ENCODE data around the gene PLCB1. TPM values are rescaled to one million over a fixed set of nuclear protein-coding genes. Genes with fewer than 3 reads are reported as not detected.

The PLCB1 gene
- total RNA-seq, 2 experiments from 2014 or later = 1.9 to 2.2 TPM

DNA sequence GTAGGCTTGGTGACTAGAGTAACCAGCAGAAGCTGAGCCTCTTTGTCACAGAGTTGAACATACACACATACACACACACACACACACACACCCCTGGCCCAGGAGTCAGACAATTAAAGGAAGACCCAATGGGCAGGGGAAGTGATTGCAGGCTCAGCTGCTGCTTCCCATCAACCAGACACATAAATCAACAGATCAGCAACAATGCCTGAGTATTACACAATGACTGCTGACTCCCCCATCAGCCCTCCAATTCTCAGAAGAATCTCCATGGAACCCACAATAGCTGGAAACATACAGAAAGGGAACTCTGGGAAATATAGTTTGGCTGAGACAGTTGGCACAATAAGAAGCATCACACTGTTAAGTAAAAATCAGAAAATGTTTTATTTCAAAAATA lies 666.4 kb downstream of the PLCB1 start:
- Mint-ChIP-seq H3K36me3 (ENCODE audit: low read depth) (no peaks in the 10 kb centered on the region), H3K27me3 (no peaks in the 10 kb centered on the region), H3K9me3 (peaks cover 2% of the 10 kb centered on the region), H3K4me3 (no peak overlapping the region), H3K27ac (no peak overlapping the region), H3K4me1 (peaks cover 2% of the 10 kb centered on the region)
- CTCF ChIA-PET = interaction anchor here (0.6 kb wide), 1 partner anchor 39 kb away, joined by 3 read pairs; no protein-coding TSS in a partner anchor
- no peak for DNase-seq
- POLR2A ChIA-PET = no interaction called here

DNA sequence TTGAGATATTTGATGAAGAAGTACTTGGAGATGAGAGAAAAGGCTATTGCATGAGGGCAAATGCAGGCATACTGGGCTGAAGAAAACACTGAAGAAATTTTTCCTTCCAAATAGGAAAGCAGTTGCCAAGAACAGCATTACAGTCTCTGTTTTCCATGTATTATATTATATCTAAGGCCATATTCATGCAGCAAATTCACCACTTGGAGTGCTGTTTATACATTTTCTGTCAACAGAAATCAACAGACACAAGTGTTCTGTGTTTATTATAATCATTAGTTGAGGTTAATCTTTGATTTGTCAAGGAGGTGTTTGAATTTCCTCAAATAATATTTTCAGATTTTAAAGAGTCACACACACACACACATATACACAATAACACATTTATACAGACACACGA lies 668.0 kb downstream of the PLCB1 start:
- no peak for DNase-seq
- H3K4me1 Mint-ChIP-seq = peaks cover 2% of the 10 kb centered on the region
- H3K36me3 Mint-ChIP-seq (ENCODE audit: low read depth) = no peaks in the 10 kb centered on the region
- POLR2A ChIA-PET = no interaction called here
- no peaks in the 10 kb centered on the region for H3K27me3 Mint-ChIP-seq
- CTCF ChIA-PET = no interaction called here
- no peak overlapping the region for H3K27ac Mint-ChIP-seq
- no peak overlapping the region for H3K4me3 Mint-ChIP-seq
- peaks cover 2% of the 10 kb centered on the region for H3K9me3 Mint-ChIP-seq

DNA sequence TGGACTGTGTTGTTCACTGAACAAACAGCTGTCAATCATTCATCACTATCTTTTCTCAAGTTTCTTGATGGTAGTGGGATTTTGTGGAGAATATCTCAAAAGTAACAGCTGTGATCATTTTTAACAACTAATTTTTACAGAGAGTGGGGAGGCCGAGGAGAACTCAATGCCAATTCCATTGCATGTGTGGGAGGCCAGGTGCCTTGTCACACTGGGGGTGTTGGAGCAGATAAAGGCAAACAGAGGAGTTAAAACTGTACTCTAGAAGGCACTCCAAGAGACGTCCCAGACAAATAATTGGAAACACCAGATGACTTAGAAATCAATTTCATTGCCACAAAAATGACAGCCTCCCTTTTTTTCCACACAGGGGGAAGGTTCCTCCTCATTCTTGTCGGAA lies 669.6 kb downstream of the PLCB1 start:
- Mint-ChIP-seq H3K4me1 (peaks cover 11% of the 10 kb centered on the region), H3K27me3 (no peaks in the 10 kb centered on the region), H3K36me3 (ENCODE audit: low read depth) (no peaks in the 10 kb centered on the region), H3K27ac (no peak overlapping the region), H3K9me3 (peaks cover 2% of the 10 kb centered on the region), H3K4me3 (no peak overlapping the region)
- CTCF ChIA-PET = no interaction called here
- DNase-seq = no peak
- POLR2A ChIA-PET = no interaction called here

DNA sequence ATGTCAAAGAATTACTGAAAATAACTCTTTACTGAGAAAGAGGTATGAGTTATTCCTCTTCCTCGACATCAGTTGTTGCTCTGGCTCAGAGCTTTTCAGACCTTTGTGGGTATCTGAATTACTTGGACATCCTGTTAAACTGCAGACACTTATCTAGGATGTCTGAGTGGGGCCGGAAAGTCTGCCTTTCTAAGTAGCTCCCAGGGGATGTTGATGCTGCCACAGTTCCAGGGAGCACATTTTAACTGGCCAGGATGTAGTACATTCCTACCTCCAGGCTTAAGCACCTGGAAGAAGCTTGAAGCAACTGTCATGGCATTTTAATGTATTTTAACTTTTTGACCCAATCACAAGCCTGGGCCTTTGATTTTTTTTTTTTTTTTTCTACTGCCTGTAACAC lies 671.0 kb downstream of the PLCB1 start:
- Mint-ChIP-seq H3K36me3 (ENCODE audit: low read depth) (no peaks in the 10 kb centered on the region), H3K27me3 (no peaks in the 10 kb centered on the region), H3K4me3 (no peak overlapping the region), H3K27ac (no peak overlapping the region), H3K9me3 (peaks cover 2% of the 10 kb centered on the region), H3K4me1 (peaks cover 11% of the 10 kb centered on the region)
- no peak for DNase-seq
- ChIA-PET POLR2A (no interaction called here), CTCF (interaction anchor here (1.2 kb wide), 1 partner anchor 9 kb away, joined by 3 read pairs; no protein-coding TSS in a partner anchor)

DNA sequence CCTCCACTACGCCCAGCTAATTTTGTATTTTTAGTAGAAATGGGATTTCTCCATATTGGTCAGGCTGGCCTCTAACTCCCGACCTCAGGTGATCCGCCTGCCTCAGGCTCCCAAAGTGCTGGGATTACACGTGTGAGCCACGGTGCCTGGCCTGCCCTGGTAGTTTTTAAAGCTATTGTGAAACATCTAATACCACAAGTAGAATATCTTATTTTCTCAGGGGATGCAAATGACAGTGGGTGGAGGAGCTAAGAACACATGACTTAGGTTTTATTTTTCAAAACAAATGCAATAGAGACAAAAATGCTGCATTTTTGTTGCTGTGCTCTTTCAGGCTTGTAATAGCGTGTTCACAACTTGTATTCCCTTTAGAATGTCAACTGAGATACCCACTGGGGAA lies 671.9 kb downstream of the PLCB1 start:
- H3K27ac Mint-ChIP-seq = no peak overlapping the region
- CTCF ChIA-PET = interaction anchor here (0.6 kb wide), 1 partner anchor 44 kb away, joined by 3 read pairs; no protein-coding TSS in a partner anchor

DNA sequence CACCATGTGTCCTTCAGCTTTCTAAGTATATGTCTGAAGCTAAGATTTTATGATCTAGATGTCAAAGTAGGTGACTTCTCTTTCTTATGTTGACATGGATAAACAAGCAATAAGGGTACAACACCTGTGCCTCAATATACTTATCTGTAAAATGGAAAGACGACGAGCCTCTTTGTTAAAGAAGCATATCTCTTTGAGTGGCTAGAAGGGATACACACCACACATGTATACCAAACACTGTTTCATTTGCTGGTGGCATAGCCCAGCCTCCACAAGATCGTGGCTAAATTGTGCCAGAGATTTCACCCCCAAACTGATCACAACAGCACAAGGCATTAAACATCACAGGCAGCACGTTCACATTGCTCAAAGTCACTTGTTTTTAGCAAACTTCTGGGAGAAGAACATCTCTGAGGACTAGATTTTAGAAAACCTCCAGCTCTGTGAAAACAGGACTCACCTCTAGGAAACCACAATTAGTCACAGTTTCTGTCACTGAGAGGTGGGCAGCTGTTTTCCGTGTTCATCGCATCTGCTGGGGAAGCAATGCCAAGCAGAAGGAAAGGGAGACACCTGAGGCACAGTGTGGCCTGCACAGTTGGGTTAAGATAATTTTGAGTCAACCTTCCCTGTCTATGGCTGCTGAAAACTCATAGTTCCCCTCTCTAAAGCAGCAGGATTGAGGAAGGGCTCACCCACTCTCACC lies 673.8 kb downstream of the PLCB1 start:
- H3K4me1 Mint-ChIP-seq = peaks cover 11% of the 10 kb centered on the region
- H3K9me3 Mint-ChIP-seq = peaks cover 2% of the 10 kb centered on the region
- H3K27me3 Mint-ChIP-seq = no peaks in the 10 kb centered on the region
- no peak for DNase-seq
- POLR2A ChIA-PET = no interaction called here
- CTCF ChIA-PET = no interaction called here
- no peak overlapping the region for H3K27ac Mint-ChIP-seq
- H3K4me3 Mint-ChIP-seq = no peak overlapping the region
- H3K36me3 Mint-ChIP-seq (ENCODE audit: low read depth) = no peaks in the 10 kb centered on the region

More for the DNA sequence above, 671.9 kb downstream of the PLCB1 start:
- no peak for DNase-seq
- Mint-ChIP-seq H3K36me3 (ENCODE audit: low read depth) (no peaks in the 10 kb centered on the region), H3K4me1 (peaks cover 11% of the 10 kb centered on the region), H3K4me3 (no peak overlapping the region), H3K9me3 (peaks cover 2% of the 10 kb centered on the region), H3K27me3 (no peaks in the 10 kb centered on the region)
- POLR2A ChIA-PET = no interaction called here

DNA sequence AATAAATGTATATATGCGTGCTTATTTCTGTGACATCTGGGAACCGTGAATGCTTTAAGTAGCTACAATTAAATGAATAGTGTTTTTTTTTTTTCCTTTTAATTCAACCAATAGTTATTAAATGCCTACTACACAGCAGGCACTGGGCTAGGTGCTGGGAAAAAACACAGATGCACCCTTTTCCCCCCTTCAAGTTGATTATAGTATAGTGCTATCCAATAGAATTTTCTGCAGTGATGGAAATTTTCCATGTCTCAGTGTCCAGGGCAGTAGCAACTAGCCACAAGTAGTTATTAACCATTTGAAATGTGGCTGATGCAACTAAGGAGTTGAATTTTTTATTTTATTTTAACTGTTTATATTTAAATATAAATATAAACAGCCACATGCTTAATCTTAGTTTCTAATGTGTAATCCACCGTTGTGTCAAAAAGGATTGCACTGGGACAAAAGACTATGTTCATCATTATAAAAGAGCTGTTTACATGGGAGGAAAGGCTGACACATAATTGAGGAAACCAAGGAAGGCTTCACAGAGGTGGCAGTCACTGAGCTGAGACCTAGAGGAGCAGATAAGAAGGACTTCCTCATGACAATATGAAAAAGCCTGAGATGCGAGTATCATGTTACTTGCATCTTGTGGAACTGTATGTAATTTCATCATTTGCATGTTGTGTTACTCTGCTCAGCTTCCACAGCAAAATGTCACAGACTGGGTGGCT lies 675.6 kb downstream of the PLCB1 start:
- Mint-ChIP-seq H3K4me1 (peaks cover 9% of the 10 kb centered on the region), H3K36me3 (ENCODE audit: low read depth) (no peaks in the 10 kb centered on the region), H3K27me3 (no peaks in the 10 kb centered on the region), H3K9me3 (no peaks in the 10 kb centered on the region), H3K4me3 (no peak overlapping the region), H3K27ac (no peak overlapping the region)
- CTCF ChIA-PET = no interaction called here
- DNase-seq = no peak
- POLR2A ChIA-PET = no interaction called here

DNA sequence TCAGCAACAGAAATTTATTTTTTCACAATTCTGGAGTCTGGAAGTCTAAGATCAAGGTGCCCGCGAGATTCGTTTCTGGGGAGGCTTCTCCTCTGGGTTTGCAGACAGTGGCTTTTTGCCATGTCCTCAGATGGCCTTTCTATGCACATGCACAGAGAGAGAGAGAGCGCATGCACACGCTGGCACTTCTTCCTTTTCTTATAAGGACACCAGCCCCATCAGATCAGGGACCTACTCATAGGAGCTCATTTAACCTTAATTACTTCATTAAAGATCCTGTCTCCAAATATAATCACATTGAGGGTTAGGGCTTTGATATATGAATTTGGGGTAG lies 676.1 kb downstream of the PLCB1 start:
- ChIA-PET POLR2A (no interaction called here), CTCF (no interaction called here)
- no peaks in the 10 kb centered on the region for H3K9me3 Mint-ChIP-seq
- H3K36me3 Mint-ChIP-seq (ENCODE audit: low read depth) = no peaks in the 10 kb centered on the region
- no peak overlapping the region for H3K27ac Mint-ChIP-seq
- no peak for DNase-seq
- H3K4me3 Mint-ChIP-seq = no peak overlapping the region
- peaks cover 9% of the 10 kb centered on the region for H3K4me1 Mint-ChIP-seq
- no peaks in the 10 kb centered on the region for H3K27me3 Mint-ChIP-seq

DNA sequence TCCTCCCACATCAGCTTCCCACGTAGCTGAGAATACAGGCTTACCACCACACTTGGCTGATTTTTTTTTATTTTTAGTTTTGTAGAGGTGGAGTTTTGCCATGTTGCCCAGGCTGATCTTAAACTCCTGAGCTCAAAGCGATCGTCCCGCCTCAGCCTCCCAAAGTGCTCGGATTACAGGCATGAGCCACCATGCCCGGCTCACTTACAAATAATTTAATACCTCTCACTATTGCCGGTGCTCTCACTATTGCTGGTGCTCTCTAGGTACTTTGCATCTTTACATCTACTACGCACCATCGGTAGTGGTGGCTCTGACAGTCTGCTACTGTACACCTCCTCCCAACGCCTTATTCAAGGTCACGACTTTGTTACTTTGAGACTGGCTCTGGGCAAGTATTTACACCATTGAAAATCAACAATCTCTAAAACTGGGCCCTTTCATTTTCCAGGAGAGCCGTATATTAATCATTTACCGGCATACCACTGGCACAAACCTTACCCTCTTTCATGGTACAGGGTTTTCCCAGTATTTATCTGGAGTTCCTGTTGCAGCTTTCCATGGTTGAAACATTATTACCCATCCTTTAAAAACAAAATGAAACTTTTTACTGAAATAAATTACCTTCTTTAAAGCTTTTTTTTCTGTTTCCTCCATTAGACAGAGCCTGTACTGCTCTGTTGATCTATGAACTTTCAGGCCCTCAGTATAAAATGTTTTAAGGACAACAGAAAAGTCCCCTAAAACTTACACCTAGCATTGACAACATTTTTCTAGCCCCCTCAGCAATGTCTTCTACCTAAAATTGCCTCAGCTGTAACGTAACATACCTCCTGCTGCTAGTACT lies 677.3 kb downstream of the PLCB1 start:
- Mint-ChIP-seq H3K4me3 (no peak overlapping the region), H3K4me1 (peaks cover 9% of the 10 kb centered on the region), H3K9me3 (no peaks in the 10 kb centered on the region), H3K27me3 (no peaks in the 10 kb centered on the region), H3K36me3 (ENCODE audit: low read depth) (no peaks in the 10 kb centered on the region), H3K27ac (no peak overlapping the region)
- ChIA-PET POLR2A (no interaction called here), CTCF (no interaction called here)
- DNase-seq = no peak

DNA sequence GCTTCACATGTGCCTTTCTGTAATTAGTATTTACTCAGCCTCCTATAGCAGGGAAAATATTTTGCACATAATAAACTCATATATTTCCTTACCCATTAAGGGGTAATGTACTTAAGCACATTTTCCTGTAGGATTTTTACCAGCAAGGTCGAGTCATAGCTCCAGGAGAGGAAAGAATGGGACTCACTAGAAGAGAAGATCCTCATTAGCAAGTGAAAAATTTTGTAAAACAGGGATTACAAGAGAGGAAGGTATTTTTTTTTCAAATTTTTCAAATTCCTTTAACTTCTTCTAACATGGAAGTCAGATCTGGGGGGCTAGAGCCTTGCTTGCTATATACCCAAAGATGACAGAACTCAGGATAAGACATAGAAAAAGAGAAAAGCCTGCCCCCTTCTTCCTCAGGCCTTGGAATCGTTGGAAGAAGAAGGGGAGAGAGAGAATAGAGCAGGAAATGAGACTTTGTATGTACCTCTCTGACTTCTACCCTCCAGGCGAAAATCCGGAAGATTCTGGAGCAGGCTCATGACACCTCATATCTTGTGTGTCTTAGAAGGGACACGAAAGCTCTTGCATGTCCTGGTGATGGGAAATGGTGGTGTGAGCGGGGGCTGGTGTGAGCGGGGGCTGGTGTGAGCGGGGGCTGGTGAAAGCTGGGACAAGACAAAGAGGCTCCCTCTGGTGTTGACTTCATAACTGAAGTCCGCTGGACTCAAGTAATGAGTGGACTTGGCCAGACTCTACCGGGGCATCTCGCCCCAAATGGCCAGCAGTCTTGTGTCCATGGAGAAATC lies 679.9 kb downstream of the PLCB1 start:
- no peak for DNase-seq
- POLR2A ChIA-PET = no interaction called here
- H3K4me3 Mint-ChIP-seq = no peak overlapping the region
- H3K27ac Mint-ChIP-seq = no peak overlapping the region
- H3K4me1 Mint-ChIP-seq = no peaks in the 10 kb centered on the region
- H3K27me3 Mint-ChIP-seq = no peaks in the 10 kb centered on the region
- CTCF ChIA-PET = no interaction called here
- no peaks in the 10 kb centered on the region for H3K36me3 Mint-ChIP-seq (ENCODE audit: low read depth)
- no peaks in the 10 kb centered on the region for H3K9me3 Mint-ChIP-seq

DNA sequence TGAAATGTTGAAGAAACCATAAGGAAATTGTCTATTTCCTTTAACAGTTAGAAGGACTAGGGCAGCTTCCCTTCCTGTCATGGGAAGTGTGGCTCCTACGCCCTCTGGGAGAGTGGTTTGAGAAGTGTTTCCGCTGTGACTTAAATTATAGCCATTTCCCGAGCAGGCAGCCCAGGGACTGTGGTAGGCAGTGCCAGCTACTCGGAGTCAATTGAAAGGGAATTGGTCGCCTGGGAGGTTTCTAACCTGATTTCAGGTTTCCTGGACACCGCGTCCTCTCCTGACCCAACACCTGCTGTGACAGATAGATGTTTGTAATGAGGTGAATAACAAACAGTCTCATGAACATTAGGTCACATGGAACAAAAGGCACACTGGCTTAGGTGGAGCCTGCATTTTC lies 680.8 kb downstream of the PLCB1 start:
- no peaks in the 10 kb centered on the region for H3K4me1 Mint-ChIP-seq
- no peaks in the 10 kb centered on the region for H3K9me3 Mint-ChIP-seq
- POLR2A ChIA-PET = no interaction called here
- DNase-seq = no peak
- H3K36me3 Mint-ChIP-seq (ENCODE audit: low read depth) = no peaks in the 10 kb centered on the region
- CTCF ChIA-PET = no interaction called here
- H3K27me3 Mint-ChIP-seq = no peaks in the 10 kb centered on the region
- no peak overlapping the region for H3K4me3 Mint-ChIP-seq
- H3K27ac Mint-ChIP-seq = no peak overlapping the region

DNA sequence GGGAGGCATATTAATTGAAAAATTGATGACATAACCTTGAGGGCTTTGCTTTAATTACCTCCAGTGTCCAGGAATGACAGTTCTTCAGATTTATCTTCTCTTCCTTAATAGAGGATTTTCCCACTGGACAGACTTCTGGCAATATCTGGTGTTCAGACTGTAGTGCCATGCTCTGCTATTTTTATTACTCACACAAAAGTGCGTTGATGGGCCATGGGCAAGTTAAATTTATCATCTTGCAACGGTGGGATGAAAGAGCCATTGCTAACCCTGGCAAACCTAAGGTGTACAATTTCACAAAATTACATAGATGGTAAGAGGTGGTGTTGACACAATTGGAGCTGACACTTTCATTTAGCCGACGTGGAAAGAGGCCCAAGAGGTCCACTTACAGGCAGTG lies 683.1 kb downstream of the PLCB1 start:
- no peak overlapping the region for H3K27ac Mint-ChIP-seq
- H3K27me3 Mint-ChIP-seq = no peaks in the 10 kb centered on the region
- no peaks in the 10 kb centered on the region for H3K4me1 Mint-ChIP-seq
- no peak for DNase-seq
- no peaks in the 10 kb centered on the region for H3K36me3 Mint-ChIP-seq (ENCODE audit: low read depth)
- no peaks in the 10 kb centered on the region for H3K9me3 Mint-ChIP-seq
- ChIA-PET CTCF (no interaction called here), POLR2A (no interaction called here)
- no peak overlapping the region for H3K4me3 Mint-ChIP-seq

DNA sequence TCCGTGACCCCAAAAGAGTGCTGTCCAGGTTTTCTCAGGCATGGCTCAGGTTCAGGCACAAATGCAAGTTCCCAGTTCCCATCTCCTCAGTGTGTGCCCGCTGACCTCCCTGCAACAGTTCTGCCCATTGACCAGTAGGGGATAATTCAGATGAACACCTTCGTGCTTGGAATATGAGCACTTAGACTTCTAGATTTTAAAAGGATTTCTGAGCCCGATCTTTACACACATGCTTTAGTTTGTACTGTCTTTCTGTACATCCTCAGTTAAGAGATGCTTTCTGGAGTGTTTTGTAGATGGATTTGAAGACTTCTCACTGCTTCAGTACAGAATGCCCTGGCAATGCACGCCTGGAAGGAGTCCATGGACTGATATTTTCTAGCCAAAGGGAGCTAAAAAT lies 697.2 kb downstream of the PLCB1 start:
- no peaks in the 10 kb centered on the region for H3K9me3 Mint-ChIP-seq
- H3K4me1 Mint-ChIP-seq = no peaks in the 10 kb centered on the region
- no peaks in the 10 kb centered on the region for H3K36me3 Mint-ChIP-seq (ENCODE audit: low read depth)
- ChIA-PET POLR2A (no interaction called here), CTCF (no interaction called here)
- H3K27ac Mint-ChIP-seq = no peak overlapping the region
- no peak overlapping the region for H3K4me3 Mint-ChIP-seq
- no peak for DNase-seq
- no peaks in the 10 kb centered on the region for H3K27me3 Mint-ChIP-seq

Data from activated CD4-positive, alpha-beta memory T cell treated with anti-CD3 and anti-CD28 coated beads, Interleukin-2, amount 10 ng/mL, durations not matched to agents 7 days and 5 days (primary cell).